ENCODE data around the gene SLC1A4. TPM values are rescaled to one million over a fixed set of nuclear protein-coding genes. Genes with fewer than 3 reads are reported as not detected.

SLC1A4 gene
- total RNA-seq, 2 donors from 2014 or later, result 24.2 to 33.8 TPM

DNA sequence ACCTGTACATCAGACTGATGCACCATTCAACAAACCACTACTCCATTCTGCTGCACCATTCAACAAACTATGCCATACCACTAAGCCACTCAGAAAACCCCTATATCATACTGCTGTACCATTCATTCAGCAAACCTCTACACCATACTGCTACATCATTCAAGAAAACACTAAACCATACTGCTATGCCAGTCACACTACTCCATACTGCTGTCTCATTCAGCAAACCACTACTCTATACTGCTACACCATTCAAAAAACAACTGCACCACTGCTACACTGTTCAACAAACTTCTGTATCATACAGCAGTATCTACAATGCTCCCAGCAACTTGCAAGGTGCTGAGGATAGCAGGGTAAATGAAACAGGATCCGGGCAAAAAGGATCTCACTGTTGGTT lies 12.9 kb upstream of the SLC1A4 start:
- ATAC-seq (ENCODE audit: insufficient number of reproducible peaks, low FRiP score, low read depth) (no peak), DNase-seq (ENCODE audit: low spot score) (no peak)
- Histone ChIP-seq H3K36me3 (no peaks in the 10 kb centered on the region), H3K27me3 (replicated peaks; ENCODE audit: insufficient read depth) (no peaks in the 10 kb centered on the region), H3K4me1 (ENCODE audit: control insufficient read depth in 1 of 2, low read depth in 2 of 2) (peaks cover 6 to 24% of the 10 kb centered on the region in 2 donors), H3K4me3 (no peak overlapping the region), H3K9me3 (no peaks in the 10 kb centered on the region), H3K27ac (no peak overlapping the region)
- TF ChIP-seq, protein P1, sequence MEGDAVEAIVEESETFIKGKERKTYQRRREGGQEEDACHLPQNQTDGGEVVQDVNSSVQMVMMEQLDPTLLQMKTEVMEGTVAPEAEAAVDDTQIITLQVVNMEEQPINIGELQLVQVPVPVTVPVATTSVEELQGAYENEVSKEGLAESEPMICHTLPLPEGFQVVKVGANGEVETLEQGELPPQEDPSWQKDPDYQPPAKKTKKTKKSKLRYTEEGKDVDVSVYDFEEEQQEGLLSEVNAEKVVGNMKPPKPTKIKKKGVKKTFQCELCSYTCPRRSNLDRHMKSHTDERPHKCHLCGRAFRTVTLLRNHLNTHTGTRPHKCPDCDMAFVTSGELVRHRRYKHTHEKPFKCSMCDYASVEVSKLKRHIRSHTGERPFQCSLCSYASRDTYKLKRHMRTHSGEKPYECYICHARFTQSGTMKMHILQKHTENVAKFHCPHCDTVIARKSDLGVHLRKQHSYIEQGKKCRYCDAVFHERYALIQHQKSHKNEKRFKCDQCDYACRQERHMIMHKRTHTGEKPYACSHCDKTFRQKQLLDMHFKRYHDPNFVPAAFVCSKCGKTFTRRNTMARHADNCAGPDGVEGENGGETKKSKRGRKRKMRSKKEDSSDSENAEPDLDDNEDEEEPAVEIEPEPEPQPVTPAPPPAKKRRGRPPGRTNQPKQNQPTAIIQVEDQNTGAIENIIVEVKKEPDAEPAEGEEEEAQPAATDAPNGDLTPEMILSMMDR (IDR thresholded peaks at IDR 0.05), result no peak

DNA sequence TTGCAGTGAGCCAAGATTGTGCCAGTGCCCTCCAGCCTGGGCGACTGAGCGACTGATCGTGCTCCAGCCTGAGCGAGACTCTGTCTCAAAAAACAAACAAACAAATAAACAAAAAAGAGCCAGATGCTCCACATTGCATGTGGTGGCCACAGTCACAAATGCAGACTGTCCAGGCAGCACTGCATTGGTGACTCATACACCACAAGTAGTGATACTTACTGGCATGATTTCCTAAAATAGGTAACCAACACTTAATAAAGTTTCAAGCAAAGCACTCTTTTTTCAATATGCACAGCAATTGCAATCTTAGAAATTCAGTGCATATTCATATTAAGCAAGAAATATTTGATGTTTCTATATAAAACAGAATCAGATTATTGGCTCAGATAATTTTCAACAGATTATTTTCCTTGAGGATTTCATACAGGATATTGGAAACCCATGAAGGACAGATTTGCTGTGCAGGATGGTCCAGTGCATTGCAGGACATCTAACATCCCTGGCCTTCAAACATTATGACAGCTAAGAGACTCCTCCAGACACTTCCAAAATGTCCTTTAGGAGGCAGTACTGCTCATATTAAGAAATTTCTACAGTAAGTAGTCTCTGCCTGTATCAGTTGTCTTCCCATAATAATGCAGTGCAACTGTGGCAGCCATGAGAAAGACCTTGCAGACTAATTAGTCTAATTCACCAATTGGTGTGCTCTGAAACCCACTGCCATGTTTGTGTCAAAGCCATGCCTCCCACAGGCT lies 10.5 kb upstream of the SLC1A4 start:
- no peak overlapping the region for H3K4me3 ChIP-seq
- TF ChIP-seq, protein P1 (IDR thresholded peaks at IDR 0.05), result no peak
- H3K36me3 ChIP-seq, result no peaks in the 10 kb centered on the region
- H3K27me3 ChIP-seq (replicated peaks; ENCODE audit: insufficient read depth), result no peaks in the 10 kb centered on the region
- peaks cover 6 to 24% of the 10 kb centered on the region in 2 donors for H3K4me1 ChIP-seq (ENCODE audit: control insufficient read depth in 1 of 2, low read depth in 2 of 2)
- DNase-seq (ENCODE audit: low spot score) (no peak), ATAC-seq (ENCODE audit: insufficient number of reproducible peaks, low FRiP score, low read depth) (no peak)
- no peaks in the 10 kb centered on the region for H3K9me3 ChIP-seq
- no peak overlapping the region for H3K27ac ChIP-seq

DNA sequence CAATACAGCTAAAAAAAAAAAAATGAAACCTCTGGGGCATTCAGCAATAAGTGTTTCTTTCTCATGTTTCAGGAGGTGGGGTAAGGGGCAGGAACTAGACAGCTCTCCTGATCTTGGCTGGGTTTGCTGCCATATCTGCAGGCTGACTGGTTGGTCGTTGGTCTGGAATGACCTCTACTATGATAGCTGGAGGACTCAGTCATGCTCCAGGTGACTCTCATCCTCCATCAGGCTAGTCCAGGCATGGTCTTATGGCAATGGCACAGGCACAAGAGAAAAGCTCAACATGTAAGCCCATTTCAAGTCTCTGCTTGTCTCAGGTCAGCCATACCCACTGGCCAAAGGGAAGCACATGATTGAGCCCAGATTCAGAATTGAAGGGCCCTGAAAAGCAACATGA lies 9.5 kb upstream of the SLC1A4 start:
- H3K27me3 ChIP-seq (replicated peaks; ENCODE audit: insufficient read depth), result no peaks in the 10 kb centered on the region
- no peak overlapping the region for H3K27ac ChIP-seq
- H3K9me3 ChIP-seq, result no peaks in the 10 kb centered on the region
- H3K4me3 ChIP-seq, result no peak overlapping the region
- TF ChIP-seq, protein P1 (IDR thresholded peaks at IDR 0.05), result no peak
- H3K36me3 ChIP-seq, result no peaks in the 10 kb centered on the region
- ATAC-seq (ENCODE audit: insufficient number of reproducible peaks, low FRiP score, low read depth) (no peak), DNase-seq (ENCODE audit: low spot score) (no peak)
- H3K4me1 ChIP-seq (ENCODE audit: control insufficient read depth in 1 of 2, low read depth in 2 of 2), result peaks cover 6 to 18% of the 10 kb centered on the region in 2 donors

DNA sequence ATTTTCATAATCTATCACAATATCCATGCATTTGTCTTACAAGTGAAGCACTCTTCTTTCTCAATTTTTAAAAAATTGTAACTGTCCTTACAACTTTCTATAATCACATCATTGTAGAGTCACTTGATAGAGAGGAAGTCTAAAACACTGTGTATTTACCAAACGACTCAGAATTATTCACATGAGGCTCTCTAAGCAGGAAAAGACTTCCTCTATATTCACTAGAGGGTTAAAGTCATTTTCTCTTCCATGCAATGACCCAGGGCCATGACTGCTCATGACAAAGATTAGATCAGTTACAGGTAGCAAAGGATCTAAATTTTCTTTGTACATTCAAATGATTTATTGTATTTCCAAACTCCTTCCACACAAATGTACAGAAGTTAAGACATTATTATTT lies 9.0 kb upstream of the SLC1A4 start:
- no peaks in the 10 kb centered on the region for H3K27me3 ChIP-seq (replicated peaks; ENCODE audit: insufficient read depth)
- H3K4me1 ChIP-seq (ENCODE audit: control insufficient read depth in 1 of 2, low read depth in 2 of 2), result peaks cover 2 to 13% of the 10 kb centered on the region in 2 donors
- no peak overlapping the region for H3K4me3 ChIP-seq
- no peaks in the 10 kb centered on the region for H3K9me3 ChIP-seq
- TF ChIP-seq, protein P1 (IDR thresholded peaks at IDR 0.05), result no peak
- ATAC-seq (ENCODE audit: insufficient number of reproducible peaks, low FRiP score, low read depth) (no peak), DNase-seq (ENCODE audit: low spot score) (no peak)
- H3K36me3 ChIP-seq, result no peaks in the 10 kb centered on the region
- H3K27ac ChIP-seq, result no peak overlapping the region

DNA sequence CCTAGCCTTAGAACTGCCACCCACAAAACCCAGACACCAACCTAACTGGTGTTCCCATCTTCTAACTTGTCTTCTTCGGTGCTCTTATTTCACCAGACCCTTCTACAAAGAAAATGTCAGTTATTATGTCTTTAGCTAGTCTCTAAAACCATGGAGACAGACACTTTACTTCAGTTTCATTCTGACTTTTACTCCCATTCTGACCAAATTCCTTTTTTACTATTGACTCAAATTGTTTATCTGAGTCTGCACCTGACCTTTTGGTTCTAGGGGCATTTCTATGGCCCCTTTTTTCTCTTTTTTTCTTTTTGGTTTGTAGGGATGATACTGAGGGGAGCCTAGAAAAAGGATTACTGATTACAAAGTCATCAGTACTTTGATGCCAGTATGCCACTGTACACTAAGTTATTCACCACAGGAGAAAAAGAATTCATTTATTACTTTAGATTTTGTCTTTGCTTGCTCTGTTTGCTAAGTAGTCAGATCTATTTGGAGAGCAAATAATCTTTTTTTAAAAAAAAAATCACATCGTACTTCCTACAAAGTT lies 6.8 kb upstream of the SLC1A4 start:
- H3K27me3 ChIP-seq (replicated peaks; ENCODE audit: insufficient read depth), result no peaks in the 10 kb centered on the region
- H3K4me3 ChIP-seq, result no peak overlapping the region
- DNase-seq (ENCODE audit: low spot score) (no peak), ATAC-seq (ENCODE audit: insufficient number of reproducible peaks, low FRiP score, low read depth) (no peak)
- TF ChIP-seq, protein P1 (IDR thresholded peaks at IDR 0.05), result no peak
- H3K4me1 ChIP-seq (ENCODE audit: control insufficient read depth in 1 of 2, low read depth in 2 of 2), result peaks cover 0 to 6% of the 10 kb centered on the region in 2 donors
- H3K36me3 ChIP-seq, result no peaks in the 10 kb centered on the region
- no peak overlapping the region for H3K27ac ChIP-seq
- H3K9me3 ChIP-seq, result no peaks in the 10 kb centered on the region
